IPS-18c (cell line): ENCODE data around the gene DDIAS.
"Not testable (repeated sequence)": the region's sequence is repeated elsewhere in the genome, so short reads cannot be mapped to it uniquely, and the experiment has no call there.

Experiments used
- H3K4me3 ChIP-seq: 2 replicates; pipeline ENCODE4 v1.7.0; 2013; ENCODE audit warnings: low read depth, mild to moderate bottlenecking, low read length, moderate library complexity; ENCODE audit not compliant: insufficient read depth
- H3K9me3 ChIP-seq: one replicate; pipeline ENCODE4 v1.6.1; 2013; ENCODE audit warnings: mild to moderate bottlenecking, low read length, moderate library complexity; ENCODE audit not compliant: control insufficient read depth, insufficient read depth

Gene DDIAS

DNA sequence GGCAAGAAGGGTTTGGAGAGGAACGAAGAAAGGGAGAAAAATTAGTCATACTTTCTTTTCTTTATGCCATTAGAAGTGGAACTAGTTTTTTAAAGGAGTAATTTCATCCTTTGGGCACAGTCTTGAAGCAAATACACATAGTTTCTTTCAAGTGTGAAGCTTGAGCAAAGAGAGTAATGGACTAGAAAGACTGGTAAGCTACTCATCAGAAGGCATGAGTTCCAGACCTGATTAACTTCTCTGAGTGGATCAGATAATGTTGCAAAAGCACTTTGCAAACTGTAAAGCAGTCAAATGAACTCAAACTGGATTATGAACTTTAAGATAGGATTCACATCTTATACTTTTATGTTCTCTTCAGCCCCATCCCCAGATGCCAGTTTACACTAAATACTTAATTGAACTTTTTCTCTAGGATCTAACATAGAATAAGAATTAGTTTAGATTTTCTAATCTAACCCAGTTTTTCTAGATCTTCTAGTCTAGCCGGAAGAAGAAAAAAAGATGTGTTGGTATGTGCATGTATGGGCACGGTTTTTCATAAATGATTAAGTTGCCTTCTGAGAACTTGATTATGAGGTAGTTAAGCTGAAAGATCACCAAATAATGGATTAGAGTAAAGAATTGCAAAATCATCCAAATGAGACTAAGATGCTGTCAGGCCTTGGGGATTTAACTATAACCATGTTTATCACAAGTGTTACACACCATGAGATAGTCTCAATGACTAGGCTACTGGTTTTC lies 2.5 kb downstream of the DDIAS start:
- Histone ChIP-seq H3K4me3 (no peak overlapping the region), H3K9me3 (no peaks in the 10 kb centered on the region)

- H3K9me3 ChIP-seq, result no peaks in the 10 kb centered on the region
- no peak overlapping the region for H3K4me3 ChIP-seq
Measured at GRCh38 chr11:82906236-82906635, 4.7 kb downstream of the DDIAS start.

- Histone ChIP-seq H3K9me3 (no peaks in the 10 kb centered on the region), H3K4me3 (no peak overlapping the region)
Measured at GRCh38 chr11:82906931-82907330, 5.4 kb downstream of the DDIAS start.

- Histone ChIP-seq H3K4me3 (no peak overlapping the region), H3K9me3 (no peaks in the 10 kb centered on the region)
Measured at GRCh38 chr11:82907371-82907770, 5.8 kb downstream of the DDIAS start.

- Histone ChIP-seq H3K9me3 (no peaks in the 10 kb centered on the region), H3K4me3 (no peak overlapping the region)
Measured at GRCh38 chr11:82908311-82908710, 6.8 kb downstream of the DDIAS start.

DNA sequence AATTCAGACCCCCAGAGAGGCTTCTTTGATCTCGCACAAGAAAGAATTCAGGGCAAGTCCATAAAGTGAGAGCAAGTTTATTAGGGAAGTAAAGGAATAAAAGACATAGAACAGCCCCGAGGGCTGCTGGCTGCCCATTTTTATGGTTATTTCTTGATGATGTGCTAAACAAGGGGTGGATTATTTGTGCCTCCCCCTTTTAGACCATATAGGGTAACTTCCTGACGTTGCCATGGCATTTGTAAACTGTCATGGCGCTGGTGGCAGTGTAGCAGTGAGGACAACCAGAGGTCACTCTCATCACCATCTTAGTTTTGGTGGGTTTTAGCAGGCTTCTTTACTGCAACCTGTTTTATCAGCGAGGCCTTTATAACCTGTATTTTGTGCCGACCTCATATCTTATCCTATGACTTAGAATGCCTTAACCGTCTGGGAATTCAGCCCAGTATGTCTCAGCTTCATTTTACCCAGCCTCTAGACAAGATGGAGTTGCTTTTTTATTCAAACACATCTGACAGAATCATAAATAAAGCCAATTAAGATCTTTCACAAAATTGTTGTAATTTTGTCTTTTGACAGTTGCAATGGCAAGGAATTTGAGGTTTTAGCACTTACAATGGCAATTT lies 7.6 kb downstream of the DDIAS start:
- H3K9me3 ChIP-seq, result no peaks in the 10 kb centered on the region
- no peak overlapping the region for H3K4me3 ChIP-seq

DNA sequence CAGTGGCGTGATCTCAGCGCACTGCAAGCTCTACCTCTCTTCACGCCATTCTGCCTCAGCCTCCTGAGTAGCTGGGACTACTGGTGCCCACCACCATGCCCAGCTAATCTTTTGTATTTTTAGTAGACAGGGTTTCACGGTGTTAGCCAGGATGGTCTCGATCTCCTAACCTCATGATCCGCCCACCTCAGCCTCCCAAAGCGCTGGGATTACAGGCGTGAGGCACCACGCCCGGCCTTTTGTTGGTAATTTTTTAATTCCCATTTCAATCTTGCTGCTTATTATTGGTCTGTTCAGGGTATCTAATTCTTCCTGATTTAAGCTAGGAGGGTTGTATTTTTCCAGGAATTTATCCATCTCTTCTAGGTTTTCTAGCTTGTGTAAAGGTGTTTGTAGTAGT lies 18.2 kb downstream of the DDIAS start:
- not testable (repeated sequence) for H3K9me3 ChIP-seq, H3K4me3 ChIP-seq

GRCh38 chr11:82920227-82920626 lies 18.7 kb downstream of the DDIAS start:
- H3K9me3 ChIP-seq, H3K4me3 ChIP-seq: not testable (repeated sequence)

GRCh38 chr11:82922396-82923173 lies 21.0 kb downstream of the DDIAS start:
- not testable (repeated sequence) for H3K4me3 ChIP-seq

GRCh38 chr11:82924522-82925224 lies 23.1 kb downstream of the DDIAS start:
- no peak overlapping the region for H3K4me3 ChIP-seq
- H3K9me3 ChIP-seq, result no peaks in the 10 kb centered on the region

More at GRCh38 chr11:82922396-82923173, 21.0 kb downstream of the DDIAS start:
- not testable (repeated sequence) for H3K9me3 ChIP-seq

GRCh38 chr11:82927264-82927880 lies 25.8 kb downstream of the DDIAS start:
- Histone ChIP-seq H3K9me3 (no peaks in the 10 kb centered on the region), H3K4me3 (no peak overlapping the region)

DNA sequence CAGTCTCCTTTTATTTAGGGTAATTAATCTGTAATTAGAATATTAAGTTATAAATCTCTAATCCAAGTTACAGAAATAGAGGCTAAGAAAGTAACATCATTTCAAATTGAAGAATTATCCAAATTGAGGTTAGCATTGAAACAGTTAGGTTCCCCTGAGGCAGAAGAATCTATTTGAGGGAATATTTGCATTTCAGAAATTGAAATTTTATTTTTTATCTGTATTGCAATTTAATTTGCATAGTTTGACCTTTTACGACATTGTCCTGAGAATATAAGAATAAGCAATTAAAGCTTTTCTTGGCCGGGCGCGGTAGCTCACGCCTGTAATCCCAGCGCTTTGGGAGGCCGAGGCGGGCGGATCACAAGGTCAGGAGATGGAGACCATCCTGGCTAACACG lies 27.6 kb downstream of the DDIAS start:
- Histone ChIP-seq H3K9me3 (no peaks in the 10 kb centered on the region), H3K4me3 (no peak overlapping the region)

DNA sequence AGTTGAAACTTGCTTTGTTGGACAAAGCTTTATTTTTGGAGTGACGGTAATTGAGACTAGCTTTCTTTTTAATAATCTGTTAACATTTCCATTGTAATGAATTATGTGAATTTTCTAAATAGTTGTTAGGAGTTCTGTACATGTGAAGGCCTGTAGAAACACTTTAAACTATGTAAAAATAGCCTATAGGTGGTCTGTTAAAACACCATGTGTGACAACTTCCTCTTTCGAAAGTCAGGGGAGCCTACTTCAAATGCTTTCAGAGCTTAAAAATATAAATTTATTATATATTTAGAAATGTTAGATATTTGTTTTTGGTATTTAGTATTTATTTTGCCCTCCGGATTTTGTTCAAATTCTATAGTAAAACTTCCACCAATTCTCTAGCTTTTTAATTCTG lies 28.7 kb downstream of the DDIAS start:
- Histone ChIP-seq H3K9me3 (no peaks in the 10 kb centered on the region), H3K4me3 (no peak overlapping the region)

- Histone ChIP-seq H3K9me3 (no peaks in the 10 kb centered on the region), H3K4me3 (no peak overlapping the region)
Measured at GRCh38 chr11:82930734-82931133, 29.2 kb downstream of the DDIAS start.

- no peaks in the 10 kb centered on the region for H3K9me3 ChIP-seq
- H3K4me3 ChIP-seq, result no peak overlapping the region
Measured at GRCh38 chr11:82932564-82932963, 31.0 kb downstream of the DDIAS start.

- Histone ChIP-seq H3K4me3 (no peak overlapping the region), H3K9me3 (no peaks in the 10 kb centered on the region)
Measured at GRCh38 chr11:82936261-82936660, 34.7 kb downstream of the DDIAS start.

- no peak overlapping the region for H3K4me3 ChIP-seq
- H3K9me3 ChIP-seq, result no peaks in the 10 kb centered on the region
Measured at GRCh38 chr11:82937554-82937953, 36.0 kb downstream of the DDIAS start.
